ENCODE data around the gene PSORS1C1.
A peak's percentile ranks its signal among the peaks of the same experiment; 100 is the strongest.

The PSORS1C1 gene

DNA sequence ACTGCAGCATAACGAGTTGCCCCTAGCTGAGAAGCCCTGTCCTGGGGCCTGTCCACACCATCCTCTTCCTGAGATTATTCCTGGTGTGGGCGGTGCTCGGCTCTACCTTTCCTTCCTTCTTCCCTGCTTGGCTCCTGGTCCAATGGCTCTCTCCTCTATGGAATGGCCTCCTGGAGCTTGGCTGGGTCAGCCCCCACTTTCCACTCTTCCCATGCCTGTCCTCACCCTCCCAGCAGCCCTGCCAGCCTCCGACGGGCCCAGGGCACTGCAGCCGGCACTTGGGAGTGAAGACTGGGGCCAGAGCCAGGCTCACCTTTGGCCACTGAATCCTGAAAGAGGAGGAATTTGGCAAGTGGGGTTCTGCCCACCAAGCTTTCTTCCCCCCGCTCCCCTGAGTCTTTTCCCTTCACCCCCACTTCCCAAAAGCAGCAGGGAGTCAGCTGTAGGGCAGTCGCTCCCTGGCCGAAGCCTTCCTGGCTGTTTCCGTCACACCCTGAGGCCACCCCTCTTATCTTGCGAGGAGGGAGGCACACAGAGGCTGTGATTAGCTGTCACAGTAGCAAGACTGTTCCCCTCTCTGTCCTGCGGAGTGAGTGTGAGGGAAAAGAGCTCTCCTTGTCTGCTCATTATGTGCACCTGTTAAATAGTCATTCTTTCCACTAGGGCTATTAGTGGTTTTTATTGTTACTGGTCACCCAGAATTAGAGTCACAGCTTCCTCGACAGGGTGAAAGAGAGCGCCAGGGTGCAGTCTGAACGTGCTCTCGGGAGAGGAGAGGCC lies 12.0 kb downstream of the PSORS1C1 start:
- DNase-seq (ENCODE audit: low read depth) = no peak
- TF ChIP-seq, protein P1, sequence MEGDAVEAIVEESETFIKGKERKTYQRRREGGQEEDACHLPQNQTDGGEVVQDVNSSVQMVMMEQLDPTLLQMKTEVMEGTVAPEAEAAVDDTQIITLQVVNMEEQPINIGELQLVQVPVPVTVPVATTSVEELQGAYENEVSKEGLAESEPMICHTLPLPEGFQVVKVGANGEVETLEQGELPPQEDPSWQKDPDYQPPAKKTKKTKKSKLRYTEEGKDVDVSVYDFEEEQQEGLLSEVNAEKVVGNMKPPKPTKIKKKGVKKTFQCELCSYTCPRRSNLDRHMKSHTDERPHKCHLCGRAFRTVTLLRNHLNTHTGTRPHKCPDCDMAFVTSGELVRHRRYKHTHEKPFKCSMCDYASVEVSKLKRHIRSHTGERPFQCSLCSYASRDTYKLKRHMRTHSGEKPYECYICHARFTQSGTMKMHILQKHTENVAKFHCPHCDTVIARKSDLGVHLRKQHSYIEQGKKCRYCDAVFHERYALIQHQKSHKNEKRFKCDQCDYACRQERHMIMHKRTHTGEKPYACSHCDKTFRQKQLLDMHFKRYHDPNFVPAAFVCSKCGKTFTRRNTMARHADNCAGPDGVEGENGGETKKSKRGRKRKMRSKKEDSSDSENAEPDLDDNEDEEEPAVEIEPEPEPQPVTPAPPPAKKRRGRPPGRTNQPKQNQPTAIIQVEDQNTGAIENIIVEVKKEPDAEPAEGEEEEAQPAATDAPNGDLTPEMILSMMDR (conservative IDR thresholded peaks at IDR 0.05; ENCODE audit: low read depth, low read length) = no peak
- no peak overlapping the region for H3K4me3 ChIP-seq (ENCODE audit: low read depth, low read length)

DNA sequence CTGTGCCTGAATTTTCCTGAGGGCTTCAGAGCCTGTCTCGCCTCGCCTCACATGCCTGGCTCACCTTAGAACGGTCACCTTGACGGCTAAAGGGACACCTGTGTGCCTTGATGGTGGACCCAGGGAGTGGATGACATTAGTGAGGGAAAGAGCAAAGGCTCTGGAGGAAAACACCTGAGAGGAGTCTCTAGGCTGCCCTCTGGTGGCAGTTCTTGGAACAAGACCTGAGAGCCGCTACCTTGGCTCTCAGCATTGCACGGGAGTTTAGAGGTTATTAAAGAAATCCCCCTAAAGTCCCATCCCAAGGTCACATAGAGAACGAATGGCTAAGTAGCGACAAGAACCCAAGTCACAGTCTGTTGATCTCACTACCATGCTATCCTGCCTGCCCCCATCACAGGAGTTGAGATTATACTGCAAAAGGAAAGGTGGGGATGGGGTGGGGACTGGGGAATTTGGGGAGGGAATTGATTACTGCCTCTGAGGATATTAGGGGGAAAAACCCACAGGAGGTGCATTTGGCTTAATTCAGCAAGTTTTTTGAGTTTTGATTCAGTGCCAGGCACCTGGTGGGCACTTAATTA lies 13.6 kb downstream of the PSORS1C1 start:
- peak; percentile 54 for DNase-seq (ENCODE audit: low read depth)
- H3K4me3 ChIP-seq (ENCODE audit: low read depth, low read length) = no peak overlapping the region
- TF ChIP-seq, protein P1 (conservative IDR thresholded peaks at IDR 0.05; ENCODE audit: low read depth, low read length) = peak; percentile 89

DNA sequence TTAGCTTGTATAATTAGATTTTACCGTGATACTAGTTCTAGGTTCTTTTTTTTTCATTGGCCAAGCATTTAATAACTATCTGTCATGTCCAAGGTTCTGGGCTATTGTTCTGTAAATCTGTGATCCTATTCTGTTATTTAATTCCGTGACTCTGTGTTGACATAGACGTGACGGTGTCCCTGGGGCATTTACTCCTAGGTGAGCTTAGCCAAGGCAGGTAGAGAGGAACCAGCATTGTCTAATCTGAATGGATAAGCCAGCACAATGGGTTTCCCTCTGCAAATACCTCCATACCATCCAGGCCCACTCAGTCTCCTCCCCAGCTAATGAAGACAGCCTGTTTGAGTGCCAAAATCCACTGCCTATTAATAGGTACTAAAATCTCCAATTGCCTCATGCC lies 14.5 kb downstream of the PSORS1C1 start:
- no peak for DNase-seq (ENCODE audit: low read depth)
- TF ChIP-seq, protein P1 (conservative IDR thresholded peaks at IDR 0.05; ENCODE audit: low read depth, low read length) = no peak
- H3K4me3 ChIP-seq (ENCODE audit: low read depth, low read length) = no peak overlapping the region

DNA sequence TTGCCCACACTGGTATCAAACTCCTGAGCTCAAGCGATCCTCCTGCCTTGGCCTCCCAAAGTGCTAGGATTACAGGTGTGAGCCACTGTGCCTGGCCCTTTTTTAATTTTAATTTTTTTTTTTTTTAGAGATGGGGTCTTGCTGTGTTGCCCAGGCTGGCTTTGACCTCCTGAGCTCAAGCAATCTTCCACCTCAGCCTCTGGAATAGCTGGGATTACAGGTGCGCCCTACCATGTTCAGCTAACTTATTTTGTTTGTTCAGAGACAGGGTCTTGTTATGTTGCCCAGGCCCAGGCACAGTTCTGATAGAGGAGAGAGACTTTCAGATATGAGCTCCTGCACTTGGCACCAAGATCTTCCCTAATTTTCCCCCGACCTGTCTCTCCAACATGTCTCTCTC lies 16.2 kb downstream of the PSORS1C1 start:
- DNase-seq (ENCODE audit: low read depth) = no peak
- no peak overlapping the region for H3K4me3 ChIP-seq (ENCODE audit: low read depth, low read length)
- TF ChIP-seq, protein P1 (conservative IDR thresholded peaks at IDR 0.05; ENCODE audit: low read depth, low read length) = no peak

DNA sequence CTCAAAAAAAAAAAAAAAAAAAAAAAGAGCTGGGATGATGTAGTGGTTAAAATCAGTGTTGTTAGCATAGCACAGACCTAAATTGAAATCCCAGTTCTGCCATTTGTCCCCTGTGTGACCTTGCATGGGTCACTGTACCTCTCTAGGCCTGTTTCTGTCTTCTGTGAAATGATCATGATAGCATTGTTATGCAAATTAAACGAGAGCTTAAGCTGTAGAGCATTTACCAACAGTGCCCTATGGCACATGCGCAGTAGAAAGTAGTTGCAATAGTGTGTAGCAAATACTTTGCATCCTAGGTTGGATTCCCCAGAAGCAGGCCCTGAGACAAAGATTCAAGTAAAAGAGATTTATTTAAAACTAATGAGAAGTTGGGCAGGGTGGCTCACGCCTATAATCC lies 17.0 kb downstream of the PSORS1C1 start:
- DNase-seq (ENCODE audit: low read depth) = no peak
- TF ChIP-seq, protein P1 (conservative IDR thresholded peaks at IDR 0.05; ENCODE audit: low read depth, low read length) = no peak

DNA sequence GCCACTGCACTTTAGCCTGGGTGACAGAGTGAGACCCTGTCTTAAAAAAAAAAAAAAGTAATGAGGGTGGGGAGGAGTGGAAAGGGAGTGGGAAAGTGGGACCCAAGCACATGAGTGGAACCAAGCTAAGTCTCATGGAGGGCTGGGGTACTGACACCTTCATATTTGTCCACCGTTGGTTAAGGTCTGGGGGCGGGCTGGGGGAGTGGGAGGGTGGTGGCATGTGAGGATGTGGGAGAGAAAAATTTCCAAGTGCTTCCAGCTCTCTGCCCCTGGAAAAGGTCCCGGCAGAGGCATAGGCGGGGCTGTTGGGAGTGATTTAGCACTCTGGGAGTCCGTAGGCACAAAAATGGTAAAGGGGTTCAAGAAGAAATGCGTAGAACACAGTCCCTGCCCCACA lies 18.2 kb downstream of the PSORS1C1 start:
- no peak overlapping the region for H3K4me3 ChIP-seq (ENCODE audit: low read depth, low read length)
- no peak for DNase-seq (ENCODE audit: low read depth)
- TF ChIP-seq, protein P1 (conservative IDR thresholded peaks at IDR 0.05; ENCODE audit: low read depth, low read length) = no peak

More for the DNA sequence above, 17.0 kb downstream of the PSORS1C1 start:
- no peak overlapping the region for H3K4me3 ChIP-seq (ENCODE audit: low read depth, low read length)

DNA sequence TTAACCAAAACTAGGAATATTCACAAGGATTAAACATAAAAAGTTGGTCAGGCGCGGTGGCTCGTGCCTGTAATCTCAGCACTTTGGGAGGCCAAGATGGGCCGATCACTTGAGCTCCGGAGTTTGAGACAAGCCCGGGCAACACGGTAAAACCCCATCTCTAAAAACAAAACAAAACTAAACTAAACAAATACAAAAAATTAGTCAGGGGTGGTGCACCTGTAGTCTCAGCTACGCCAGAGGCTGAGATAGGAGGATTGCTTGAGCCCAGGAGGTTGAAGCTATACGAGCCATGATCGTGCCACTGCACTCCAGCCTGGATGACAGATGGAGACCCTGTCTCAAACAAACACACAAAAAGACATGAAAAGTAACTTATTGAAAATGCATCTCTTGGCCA lies 21.1 kb downstream of the PSORS1C1 start:
- H3K4me3 ChIP-seq (ENCODE audit: low read depth, low read length) = no peak overlapping the region
- DNase-seq (ENCODE audit: low read depth) = no peak
- TF ChIP-seq, protein P1 (conservative IDR thresholded peaks at IDR 0.05; ENCODE audit: low read depth, low read length) = no peak
